GM12873 (cell line): ENCODE results near the gene FN3K.

Experiments
- CTCF ChIP-seq: IDR thresholded peaks from 2 replicates; pipeline ENCODE4 v1.5.1; 2012; ENCODE audit warnings: low read depth, mild to moderate bottlenecking, moderate library complexity, low read length, control low read depth; ENCODE audit not compliant: insufficient read depth; ENCODE audit errors: missing control alignments

FN3K gene

GRCh38 chr17:82734987-82735866 is at the start of gene FN3K:
TSS of gene FN3K (plus strand) at chr17:82735615. CDS start at chr17:82735637, 22 bp downstream.
- TF ChIP-seq CTCF = no peak

GRCh38 chr17:82686366-82687324 is 48.8 kb upstream of the FN3K start:
- TF ChIP-seq CTCF = no peak

GRCh38 chr17:82687375-82687861 is 48.0 kb upstream of the FN3K start:
- no peak for TF ChIP-seq CTCF

GRCh38 chr17:82687871-82688270 is 47.5 kb upstream of the FN3K start:
- no peak for TF ChIP-seq CTCF

GRCh38 chr17:82689077-82689476 is 46.3 kb upstream of the FN3K start:
- no peak for TF ChIP-seq CTCF

GRCh38 chr17:82690786-82691489 is 44.5 kb upstream of the FN3K start:
- no peak for TF ChIP-seq CTCF
